Forelimb muscle (tissue), 1 donor: Measurements from ENCODE around the gene FAM193A. TPM values are rescaled to one million over a fixed set of nuclear protein-coding genes. Genes with fewer than 3 reads are reported as not detected.
"Not testable (repeated sequence)": the region's sequence is repeated elsewhere in the genome, so short reads cannot be mapped to it uniquely, and the experiment has no call there.

ENCODE experiments used
- DNase-seq: peaks from one replicate; pipeline ENCODE4 v3.0.0-alpha.2; 2013; ENCODE audit warnings: low read depth
- polyA plus RNA-seq: library from polyadenylated mRNA; unstranded; fragments of 120-200 nt; gene quantifications from one replicate; pipeline ENCODE4 v1.2.1, GENCODE V29; 2013; ENCODE audit not compliant: insufficient read length

Gene FAM193A
- polyA plus RNA-seq, 1 donor, result 17.1 TPM

- no peak for DNase-seq
Measured at GRCh38 chr4:2515830-2516550, 20.5 kb upstream of the FAM193A start.

- DNase-seq, result no peak
Measured at GRCh38 chr4:2516635-2517034, 19.8 kb upstream of the FAM193A start.

GRCh38 chr4:2526559-2526958, 9.9 kb upstream of the FAM193A start:
- no peak for DNase-seq

- no peak for DNase-seq
Measured at GRCh38 chr4:2534904-2535375, 1.5 kb upstream of the FAM193A start.

GRCh38 chr4:2535376-2536192, 863 bp upstream of the FAM193A start:
- no peak for DNase-seq

GRCh38 chr4:2537011-2537830, 774 bp downstream of the FAM193A start:
- DNase-seq, result no peak

- DNase-seq, result not testable (repeated sequence)
Measured at GRCh38 chr4:2543580-2544191, 7.2 kb downstream of the FAM193A start.

- no peak for DNase-seq
Measured at GRCh38 chr4:2545321-2546013, 9.0 kb downstream of the FAM193A start.

GRCh38 chr4:2546286-2546823, 9.9 kb downstream of the FAM193A start:
- DNase-seq, result no peak

GRCh38 chr4:2546961-2547691, 10.7 kb downstream of the FAM193A start:
- DNase-seq, result not testable (repeated sequence)

GRCh38 chr4:2551118-2551517, 14.7 kb downstream of the FAM193A start:
- DNase-seq, result no peak

- no peak for DNase-seq
Measured at GRCh38 chr4:2552806-2553205, 16.4 kb downstream of the FAM193A start.

GRCh38 chr4:2558301-2558700, 21.9 kb downstream of the FAM193A start:
- DNase-seq, result no peak

GRCh38 chr4:2560167-2560566, 23.7 kb downstream of the FAM193A start:
- DNase-seq, result no peak

- no peak for DNase-seq
Measured at GRCh38 chr4:2565533-2565932, 29.1 kb downstream of the FAM193A start.

GRCh38 chr4:2570036-2570435, 33.6 kb downstream of the FAM193A start:
- DNase-seq, result no peak

- DNase-seq, result no peak
Measured at GRCh38 chr4:2570551-2571222, 34.2 kb downstream of the FAM193A start.

GRCh38 chr4:2572076-2572475, 35.6 kb downstream of the FAM193A start:
- DNase-seq, result no peak

- DNase-seq, result no peak
Measured at GRCh38 chr4:2572866-2573265, 36.4 kb downstream of the FAM193A start.
